HUES64 (cell line): Measurements from ENCODE around the gene CCL21.

Experiments
- H3K27ac ChIP-seq: 2 replicates; pipeline ENCODE4 v1.7.0; 2013; ENCODE audit warnings: low read depth, low read length, inconsistent platforms
- H3K27me3 ChIP-seq: 2 replicates; pipeline ENCODE4 v1.6.1; 2013; ENCODE audit warnings: mild to moderate bottlenecking, low read length; ENCODE audit not compliant: insufficient read depth
- H3K36me3 ChIP-seq: 2 replicates; pipeline ENCODE4 v1.6.1; 2013; ENCODE audit warnings: mild to moderate bottlenecking, low read length; ENCODE audit not compliant: insufficient read depth
- H3K4me1 ChIP-seq: 2 replicates; pipeline ENCODE4 v1.6.1; 2013; ENCODE audit warnings: mild to moderate bottlenecking, low read length, moderate library complexity; ENCODE audit not compliant: insufficient read depth
- H3K4me3 ChIP-seq: 2 replicates; pipeline ENCODE4 v1.5.1; 2013; ENCODE audit warnings: mild to moderate bottlenecking, low read length, moderate library complexity
- H3K9ac ChIP-seq: 2 replicates; pipeline ENCODE4 v1.6.1; 2013; ENCODE audit warnings: mild to moderate bottlenecking, low read depth, low read length
- H3K9me3 ChIP-seq: 2 replicates; pipeline ENCODE4 v1.6.1; 2013; ENCODE audit warnings: low read depth, low read length; ENCODE audit not compliant: insufficient read depth
- WGBS: fragments of 150-250, 120-280 bp; methylation state at CpG from one replicate; pipeline ENCODE4 v1.1.7; 2013; ENCODE audit warnings: missing lambda C conversion rate; 5-methylcytosine and 5-hydroxymethylcytosine counted together

CCL21 gene

DNA sequence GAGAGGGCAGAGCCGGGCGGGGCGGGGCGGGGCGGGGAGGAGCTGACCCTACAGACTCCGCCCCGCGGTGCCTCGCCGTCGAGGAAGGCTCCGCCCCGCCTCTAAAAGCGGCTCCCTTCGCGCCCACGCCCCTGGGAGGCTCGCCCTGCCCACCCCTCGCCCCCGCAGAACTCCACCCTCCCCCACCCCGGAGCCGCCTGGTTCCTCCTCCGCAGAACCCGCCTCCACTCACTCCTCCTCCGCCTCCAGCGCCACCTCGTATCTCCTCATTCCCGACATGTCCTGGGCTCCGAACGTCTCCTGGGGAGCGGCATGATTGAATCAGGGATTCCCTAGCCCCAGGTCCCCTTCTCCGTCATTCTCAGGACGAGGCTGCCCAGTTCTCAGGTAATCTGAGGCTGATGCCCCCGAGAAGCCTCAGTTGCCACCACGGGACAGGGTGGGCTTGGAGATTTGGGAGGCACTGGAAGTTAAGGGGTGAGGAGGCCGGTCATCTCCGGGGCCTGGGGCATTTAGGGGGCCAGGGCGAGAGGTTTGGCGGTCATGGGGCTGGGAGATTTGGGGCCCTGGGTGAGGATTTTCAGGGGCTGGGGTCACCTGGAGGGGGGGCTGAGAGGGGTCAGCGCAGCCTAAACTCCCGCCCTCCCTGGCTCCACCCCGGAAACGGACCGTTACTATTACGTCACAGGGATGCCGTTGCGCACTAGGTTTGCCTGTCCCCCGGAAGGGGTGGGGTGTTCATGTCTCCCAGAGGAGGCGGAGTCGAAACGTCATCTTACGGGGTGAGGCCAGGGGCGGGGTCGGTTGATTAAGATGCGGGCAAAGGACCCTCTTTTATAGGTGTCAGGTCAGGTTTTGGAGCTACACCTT is 44.3 kb downstream of the CCL21 start:
- under 1% methylated on average over 54 of the region's 55 CpGs for WGBS
- Histone ChIP-seq H3K9ac (peak overlapping the region; percentile 87), H3K4me3 (peak overlapping the region; percentile 92), H3K27me3 (no peaks in the 10 kb centered on the region), H3K36me3 (peaks cover 10% of the 10 kb centered on the region; the same call in 1 of the 2 replicates), H3K4me1 (peaks cover 6% of the 10 kb centered on the region), H3K27ac (peak overlapping the region; percentile 98), H3K9me3 (0 out of 2 replicates have a peak, but pooled peaks cover 3% of the 10 kb centered on the region)

DNA sequence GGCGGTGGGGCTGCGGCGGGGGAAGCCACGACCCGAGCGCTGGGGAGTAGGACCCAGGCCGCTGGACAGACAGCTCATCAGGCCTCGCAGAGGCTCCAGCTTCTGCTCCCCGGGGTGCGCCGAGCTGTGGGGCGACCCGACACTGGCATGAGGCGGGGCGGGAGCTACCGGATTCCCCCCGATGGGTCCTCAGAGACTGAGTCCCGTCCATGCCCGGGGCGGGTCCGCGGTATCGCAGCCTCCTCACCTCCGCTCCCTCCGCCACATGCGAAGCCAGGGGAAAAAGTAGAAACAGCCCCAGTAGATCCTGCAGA is 44.9 kb downstream of the CCL21 start:
- Histone ChIP-seq H3K27ac (no peak overlapping the region; the same call in 1 of the 2 replicates), H3K9ac (peak overlapping the region; percentile 49; the same call in 1 of the 2 replicates), H3K4me1 (peaks cover 6% of the 10 kb centered on the region), H3K27me3 (no peaks in the 10 kb centered on the region), H3K9me3 (0 out of 2 replicates have a peak, but pooled peaks cover 3% of the 10 kb centered on the region), H3K4me3 (peak overlapping the region; percentile 80), H3K36me3 (peaks cover 10% of the 10 kb centered on the region; the same call in 1 of the 2 replicates)
- WGBS, result under 1% methylated on average over 26 of the region's 26 CpGs

DNA sequence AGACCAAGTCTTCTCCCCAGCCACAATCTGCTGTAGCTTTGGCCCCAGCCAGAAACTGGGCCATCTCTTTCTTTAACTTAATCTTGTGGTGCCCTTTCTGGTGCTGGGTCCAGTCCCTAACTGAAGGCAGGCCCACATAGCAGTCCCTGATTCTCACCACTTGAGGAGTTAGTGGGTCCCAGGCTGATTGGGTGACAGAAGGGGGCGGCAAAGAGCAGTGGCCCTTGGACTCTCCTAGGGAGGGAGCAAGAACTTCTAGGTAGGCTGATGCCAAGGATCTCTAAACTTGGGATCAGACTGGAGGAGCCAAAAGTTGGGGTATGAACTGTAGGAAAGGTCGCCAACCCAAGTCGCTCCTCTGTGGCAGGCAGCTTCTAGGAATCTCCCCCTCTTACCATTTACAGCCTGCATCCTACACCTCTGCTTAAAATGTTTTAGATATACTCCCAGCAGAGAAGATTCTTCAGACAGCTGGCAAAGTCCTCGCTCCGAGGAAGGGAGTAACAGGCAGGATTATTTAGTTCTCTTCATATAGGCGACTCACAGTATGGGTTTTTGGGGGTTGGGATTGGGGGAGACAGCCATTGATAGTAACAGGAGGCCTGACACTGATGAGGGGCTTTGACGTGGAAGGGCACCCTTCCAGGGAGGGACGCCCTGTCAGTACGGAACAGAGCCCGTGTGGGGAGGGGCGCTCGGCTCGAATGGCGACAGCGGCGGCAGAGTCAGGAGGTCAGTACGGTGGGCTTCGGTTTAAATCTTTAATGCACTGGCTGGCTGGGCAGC is 45.5 kb downstream of the CCL21 start:
- peaks cover 7% of the 10 kb centered on the region; the same call in 1 of the 2 replicates for H3K36me3 ChIP-seq
- peak overlapping the region; percentile 49; the same call in 1 of the 2 replicates for H3K9ac ChIP-seq
- peaks cover 6% of the 10 kb centered on the region for H3K4me1 ChIP-seq
- no peaks in the 10 kb centered on the region for H3K27me3 ChIP-seq
- no peak overlapping the region; the same call in 1 of the 2 replicates for H3K27ac ChIP-seq
- no peaks in the 10 kb centered on the region for H3K9me3 ChIP-seq
- peak overlapping the region; percentile 80 for H3K4me3 ChIP-seq
- 7% methylated on average over 18 of the region's 18 CpGs for WGBS

DNA sequence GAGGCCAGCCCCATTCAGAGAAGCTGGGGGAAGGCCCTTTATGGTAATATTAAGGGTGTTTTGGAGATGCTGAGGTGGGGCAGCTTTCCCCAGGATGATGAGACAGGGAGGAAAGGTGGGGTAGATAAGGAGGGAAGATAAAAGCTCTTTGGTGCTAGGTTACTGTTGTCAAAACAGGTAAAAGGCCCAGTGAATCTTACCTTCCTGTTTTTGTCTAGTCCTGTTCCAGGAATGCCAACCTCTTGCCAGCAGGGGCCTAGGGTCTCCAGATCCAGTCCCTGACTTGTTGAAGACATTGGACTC is 46.7 kb downstream of the CCL21 start:
- Histone ChIP-seq H3K4me3 (no peak overlapping the region), H3K9me3 (no peaks in the 10 kb centered on the region), H3K27me3 (no peaks in the 10 kb centered on the region), H3K36me3 (peaks cover 2% of the 10 kb centered on the region; the same call in 1 of the 2 replicates), H3K27ac (no peak overlapping the region), H3K4me1 (peaks cover 6% of the 10 kb centered on the region), H3K9ac (no peak overlapping the region)

DNA sequence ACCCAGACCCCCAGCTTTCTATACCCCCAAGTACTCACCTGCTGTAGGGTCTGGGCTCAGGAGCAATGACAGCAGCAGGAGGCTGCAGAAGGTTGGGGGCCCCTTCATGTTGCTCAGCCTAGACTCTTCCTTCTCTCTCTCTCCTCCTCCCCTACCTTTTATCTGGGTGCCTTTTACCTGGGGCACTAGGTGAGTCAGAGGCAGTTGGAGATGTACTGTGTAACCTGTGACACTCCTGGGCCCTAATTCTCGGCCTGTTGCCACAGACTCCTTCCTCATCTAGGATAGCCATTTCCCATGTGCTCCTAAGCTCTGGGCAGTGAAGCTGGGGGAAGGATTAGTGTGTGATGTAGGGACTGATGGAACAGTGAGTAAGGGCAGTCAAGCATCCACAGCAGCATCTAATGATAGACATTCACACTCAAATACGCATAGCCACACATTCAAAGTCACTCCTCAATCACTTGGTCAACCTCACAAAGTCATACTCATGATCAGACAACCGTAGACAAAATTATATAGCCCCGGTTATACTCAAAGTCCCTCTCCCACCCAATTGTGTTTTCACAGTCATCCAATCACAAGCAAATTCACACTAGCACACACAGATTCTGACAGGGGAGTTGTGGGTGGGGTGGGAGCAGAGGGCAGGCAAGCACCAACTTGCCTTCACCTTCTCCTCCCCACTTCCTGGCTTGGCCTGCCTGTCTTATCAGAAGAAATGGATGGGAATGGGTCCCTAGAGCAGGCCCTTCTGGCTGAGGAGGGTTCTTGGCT is 47.2 kb downstream of the CCL21 start, which contains the start of gene CCL27:
Gene CCL27 (minus strand): TSS at position 132 of the 777 bp plus-strand sequence. CDS start 24 bp downstream, at position 108.
- H3K4me1 ChIP-seq, result peaks cover 6% of the 10 kb centered on the region
- H3K27ac ChIP-seq, result no peak within 1 kb of the TSS
- no peaks in the 10 kb centered on the region for H3K27me3 ChIP-seq
- H3K4me3 ChIP-seq, result no peak within 1 kb of the TSS
- WGBS, result 93% methylated on average over 4 of the region's 4 CpGs
- no peaks in the 10 kb centered on the region for H3K36me3 ChIP-seq
- no peak within 1 kb of the TSS for H3K9ac ChIP-seq
- no peaks in the 10 kb centered on the region for H3K9me3 ChIP-seq

DNA sequence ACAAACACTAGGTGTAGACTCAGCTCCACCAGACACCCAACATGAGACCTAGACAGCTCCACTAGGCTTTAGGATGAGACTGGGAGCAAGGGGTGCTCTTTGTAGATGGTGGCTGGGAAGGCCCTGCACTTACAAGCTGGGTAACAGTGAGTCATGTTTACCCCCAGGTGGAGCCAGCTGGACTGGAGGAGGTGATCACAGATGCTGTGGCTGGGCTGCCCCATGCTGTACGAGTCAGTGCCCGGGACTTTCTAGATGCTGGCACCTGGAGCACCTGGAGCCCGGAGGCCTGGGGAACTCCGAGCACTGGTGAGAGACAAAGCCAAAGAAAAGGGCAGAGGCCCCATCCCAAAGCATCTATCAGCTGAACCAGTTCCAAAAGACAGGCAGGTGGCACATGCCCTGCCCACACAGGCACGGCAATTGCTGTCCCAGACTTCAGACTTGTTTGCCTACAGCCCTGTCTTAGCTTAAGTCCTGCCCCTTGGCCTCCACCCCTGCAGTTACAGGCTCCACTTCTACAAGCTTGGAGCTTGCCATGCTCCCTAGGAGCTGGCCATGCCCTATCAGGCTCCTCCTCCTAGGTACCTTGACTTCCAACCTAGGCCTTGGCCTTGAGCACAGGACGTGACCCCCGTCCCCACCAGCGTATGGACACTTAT is 50.2 kb downstream of the CCL21 start:
- H3K36me3 ChIP-seq, result no peaks in the 10 kb centered on the region
- H3K27ac ChIP-seq, result no peak overlapping the region
- WGBS, result 91% methylated on average over 8 of the region's 8 CpGs
- H3K4me3 ChIP-seq, result no peak overlapping the region
- H3K9ac ChIP-seq, result no peak overlapping the region
- H3K27me3 ChIP-seq, result no peaks in the 10 kb centered on the region
- H3K4me1 ChIP-seq, result peaks cover 4% of the 10 kb centered on the region
- H3K9me3 ChIP-seq, result no peaks in the 10 kb centered on the region
